HEK293 (cell line): ENCODE data around the gene CDYL2.

Experiments
- CTCF ChIA-PET: fragments of 350-600 bp; formaldehyde crosslinking; extraction: SDS; loops from one replicate; lab custom pipeline; 2021; ENCODE audit warnings: antibody characterized with exemption; lab: Yijun Ruan, JAX
- POLR2A ChIA-PET: fragments of 300-600 bp; formaldehyde crosslinking; extraction: SDS; loops from one replicate; lab custom pipeline; 2020; ENCODE audit warnings: antibody characterized with exemption, inconsistent platforms; lab: Yijun Ruan, JAX
- H3K27ac ChIP-seq: fragments of 200-500 bp; sonication (Bioruptor generic); 2 replicates; pipeline ENCODE4 v1.5.1; 2014; ENCODE audit warnings: low read depth, low read length, control low read depth, inconsistent platforms; ENCODE audit errors: extremely low read depth
- H3K36me3 ChIP-seq, 2 experiments: fragments of 200-500 bp in 1 of 2; sonication (Bioruptor generic) in 1 of 2; 1 replicate in 1 of 2; 2 replicates in 1 of 2; pipeline ENCODE4 v1.5.1; 2014 to 2017; ENCODE audit warnings: inconsistent platforms in 2 of 2, low read length in 2 of 2; ENCODE audit not compliant: control insufficient read depth in 2 of 2, insufficient read depth in 1 of 2
- H3K4me1 ChIP-seq: fragments of 200-500 bp; sonication (Bioruptor generic); 2 replicates; pipeline ENCODE4 v1.5.1; 2014; ENCODE audit warnings: mild to moderate bottlenecking, low read length, inconsistent platforms; ENCODE audit not compliant: control insufficient read depth, insufficient read depth
- H3K4me3 ChIP-seq: 2 replicates; pipeline ENCODE4 v1.5.1; 2011; ENCODE audit warnings: low read depth, mild to moderate bottlenecking, control low read depth, low read length, moderate library complexity
- H3K9me3 ChIP-seq: fragments of 200-500 bp; sonication (Bioruptor generic); 2 replicates; pipeline ENCODE4 v1.5.1; 2014; ENCODE audit warnings: low read depth, low read length, inconsistent platforms; ENCODE audit not compliant: control insufficient read depth, insufficient read depth
- BCL11A ChIP-seq: fragments of 450-650 bp; formaldehyde crosslinking; IDR thresholded peaks from 2 replicates; pipeline ENCODE4 v1.5.1; 2016; ENCODE audit warnings: low read depth, missing biosample characterization, missing genetic modification characterization
- EGR2 ChIP-seq: fragments of 450-650 bp; formaldehyde crosslinking; IDR thresholded peaks from 2 replicates; pipeline ENCODE4 v1.5.1; 2016; ENCODE audit warnings: low read depth, missing biosample characterization, missing genetic modification characterization
- FEZF1 ChIP-seq: fragments of 450-650 bp; formaldehyde crosslinking; IDR thresholded peaks from 2 replicates; pipeline ENCODE4 v1.5.1; 2016; ENCODE audit warnings: missing biosample characterization, missing genetic modification characterization
- GLIS1 ChIP-seq: fragments of 450-650 bp; formaldehyde crosslinking; IDR thresholded peaks from 2 replicates; pipeline ENCODE4 v1.5.1; 2016; ENCODE audit warnings: missing biosample characterization, missing genetic modification characterization
- OVOL3 ChIP-seq: fragments of 450-650 bp; formaldehyde crosslinking; IDR thresholded peaks from 2 replicates; pipeline ENCODE4 v1.5.1; 2016; ENCODE audit warnings: missing biosample characterization, missing genetic modification characterization
- SETDB1 ChIP-seq: IDR thresholded peaks from one replicate; pipeline ENCODE4 v1.6.1; 2017; ENCODE audit warnings: mild to moderate bottlenecking, low read length, moderate library complexity, mixed read lengths; ENCODE audit not compliant: insufficient read length
- ZBTB17 ChIP-seq: fragments of 450-650 bp; formaldehyde crosslinking; IDR thresholded peaks from 2 replicates; pipeline ENCODE4 v1.5.1; 2016; ENCODE audit warnings: missing biosample characterization, missing genetic modification characterization
- ZNF112 ChIP-seq: fragments of 450-650 bp; formaldehyde crosslinking; IDR thresholded peaks from 2 replicates; pipeline ENCODE4 v1.5.0; 2017; ENCODE audit warnings: missing biosample characterization, missing genetic modification characterization
- ZNF184 ChIP-seq: fragments of 450-650 bp; IDR thresholded peaks from 2 replicates; pipeline ENCODE4 v1.5.1; 2018; ENCODE audit warnings: missing biosample characterization, mild to moderate bottlenecking, missing genetic modification characterization
- ZNF335 ChIP-seq: fragments of 450-650 bp; formaldehyde crosslinking; conservative IDR thresholded peaks from 2 replicates; pipeline ENCODE4 v1.5.1; 2016; ENCODE audit warnings: missing biosample characterization, missing genetic modification characterization
- ZNF501 ChIP-seq: fragments of 450-650 bp; formaldehyde crosslinking; IDR thresholded peaks from 2 replicates; pipeline ENCODE4 v1.5.1; 2016; ENCODE audit warnings: missing biosample characterization, missing genetic modification characterization
- ZNF561 ChIP-seq: fragments of 450-650 bp; IDR thresholded peaks from 2 replicates; pipeline ENCODE4 v1.5.1; 2018; ENCODE audit warnings: missing biosample characterization, missing genetic modification characterization, borderline replicate concordance
- ZNF629 ChIP-seq: fragments of 450-650 bp; formaldehyde crosslinking; IDR thresholded peaks from 2 replicates; pipeline ENCODE4 v1.5.1; 2017; ENCODE audit warnings: missing biosample characterization, missing genetic modification characterization
- ZNF777 ChIP-seq: fragments of 450-650 bp; formaldehyde crosslinking; IDR thresholded peaks from 2 replicates; pipeline ENCODE4 v1.5.1; 2017; ENCODE audit warnings: missing biosample characterization, missing genetic modification characterization, borderline replicate concordance
- ZSCAN16 ChIP-seq: fragments of 450-650 bp; formaldehyde crosslinking; IDR thresholded peaks from 2 replicates; pipeline ENCODE4 v1.5.1; 2016; ENCODE audit warnings: missing biosample characterization, missing genetic modification characterization
- ZXDB ChIP-seq: fragments of 450-650 bp; formaldehyde crosslinking; IDR thresholded peaks from 2 replicates; pipeline ENCODE4 v1.5.1; 2016; ENCODE audit warnings: missing biosample characterization, missing genetic modification characterization
- TF ChIP-seq, protein P1 (sequence below): fragments of 450-650 bp; formaldehyde crosslinking; IDR thresholded peaks from 2 replicates; pipeline ENCODE4 v1.5.1; 2017; ENCODE audit warnings: missing biosample characterization, missing genetic modification characterization
- TF ChIP-seq, protein P2 (sequence below): fragments of 450-650 bp; formaldehyde crosslinking; conservative IDR thresholded peaks from 2 replicates; pipeline ENCODE4 v1.5.1; 2016; ENCODE audit warnings: low read depth, missing biosample characterization, missing genetic modification characterization
- TF ChIP-seq, protein P3 (sequence below): fragments of 450-650 bp; formaldehyde crosslinking; IDR thresholded peaks from 2 replicates; pipeline ENCODE4 v1.5.1; 2016; ENCODE audit warnings: missing biosample characterization, missing genetic modification characterization
- TF ChIP-seq, protein P4 (sequence below): fragments of 450-650 bp; formaldehyde crosslinking; IDR thresholded peaks from 2 replicates; pipeline ENCODE4 v1.5.1; 2016; ENCODE audit warnings: missing biosample characterization, missing genetic modification characterization
- TF ChIP-seq, protein P5 (sequence below): fragments of 450-650 bp; formaldehyde crosslinking; IDR thresholded peaks from 2 replicates; pipeline ENCODE4 v1.5.1; 2017; ENCODE audit warnings: missing biosample characterization, missing genetic modification characterization

CDYL2 gene

DNA sequence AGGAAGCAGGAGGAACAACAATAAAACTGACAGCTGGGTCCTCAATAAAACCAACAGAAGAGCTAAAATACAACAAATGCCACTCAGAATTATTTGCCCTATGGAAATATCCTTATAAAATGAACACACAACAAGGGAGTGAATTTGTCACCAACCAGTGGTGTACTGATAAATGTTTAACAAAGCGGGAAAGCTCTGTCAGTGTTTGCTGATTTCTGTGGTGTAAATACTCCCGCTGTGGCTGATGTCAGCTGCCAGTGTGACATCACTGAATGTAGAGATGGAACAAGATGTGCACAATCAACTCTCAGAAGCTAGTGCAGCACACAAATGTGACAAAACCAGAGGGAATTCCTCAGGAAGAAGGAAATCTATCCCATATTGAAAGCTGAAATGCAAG lies 51.9 kb downstream of the CDYL2 start:
- ChIA-PET POLR2A (no interaction called here), CTCF (no interaction called here)
- TF ChIP-seq SETDB1 (peak; percentile 20), ZNF112 (tag by site-specific recombination) (peak; percentile 96), ZXDB (tag by site-specific recombination) (0 out of 2 replicates have a peak, but pooled peaks have one; percentile 27), ZNF629 (peak; percentile 58), OVOL3 (no peak), FEZF1 (tag by site-specific recombination) (peak; percentile 43; the same call in 1 of the 2 replicates)
- TF ChIP-seq, protein P1, sequence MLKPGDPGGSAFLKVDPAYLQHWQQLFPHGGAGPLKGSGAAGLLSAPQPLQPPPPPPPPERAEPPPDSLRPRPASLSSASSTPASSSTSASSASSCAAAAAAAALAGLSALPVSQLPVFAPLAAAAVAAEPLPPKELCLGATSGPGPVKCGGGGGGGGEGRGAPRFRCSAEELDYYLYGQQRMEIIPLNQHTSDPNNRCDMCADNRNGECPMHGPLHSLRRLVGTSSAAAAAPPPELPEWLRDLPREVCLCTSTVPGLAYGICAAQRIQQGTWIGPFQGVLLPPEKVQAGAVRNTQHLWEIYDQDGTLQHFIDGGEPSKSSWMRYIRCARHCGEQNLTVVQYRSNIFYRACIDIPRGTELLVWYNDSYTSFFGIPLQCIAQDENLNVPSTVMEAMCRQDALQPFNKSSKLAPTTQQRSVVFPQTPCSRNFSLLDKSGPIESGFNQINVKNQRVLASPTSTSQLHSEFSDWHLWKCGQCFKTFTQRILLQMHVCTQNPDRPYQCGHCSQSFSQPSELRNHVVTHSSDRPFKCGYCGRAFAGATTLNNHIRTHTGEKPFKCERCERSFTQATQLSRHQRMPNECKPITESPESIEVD (tag by site-specific recombination) = peak; percentile 3; the same call in 1 of the 2 replicates
- TF ChIP-seq, protein P2, sequence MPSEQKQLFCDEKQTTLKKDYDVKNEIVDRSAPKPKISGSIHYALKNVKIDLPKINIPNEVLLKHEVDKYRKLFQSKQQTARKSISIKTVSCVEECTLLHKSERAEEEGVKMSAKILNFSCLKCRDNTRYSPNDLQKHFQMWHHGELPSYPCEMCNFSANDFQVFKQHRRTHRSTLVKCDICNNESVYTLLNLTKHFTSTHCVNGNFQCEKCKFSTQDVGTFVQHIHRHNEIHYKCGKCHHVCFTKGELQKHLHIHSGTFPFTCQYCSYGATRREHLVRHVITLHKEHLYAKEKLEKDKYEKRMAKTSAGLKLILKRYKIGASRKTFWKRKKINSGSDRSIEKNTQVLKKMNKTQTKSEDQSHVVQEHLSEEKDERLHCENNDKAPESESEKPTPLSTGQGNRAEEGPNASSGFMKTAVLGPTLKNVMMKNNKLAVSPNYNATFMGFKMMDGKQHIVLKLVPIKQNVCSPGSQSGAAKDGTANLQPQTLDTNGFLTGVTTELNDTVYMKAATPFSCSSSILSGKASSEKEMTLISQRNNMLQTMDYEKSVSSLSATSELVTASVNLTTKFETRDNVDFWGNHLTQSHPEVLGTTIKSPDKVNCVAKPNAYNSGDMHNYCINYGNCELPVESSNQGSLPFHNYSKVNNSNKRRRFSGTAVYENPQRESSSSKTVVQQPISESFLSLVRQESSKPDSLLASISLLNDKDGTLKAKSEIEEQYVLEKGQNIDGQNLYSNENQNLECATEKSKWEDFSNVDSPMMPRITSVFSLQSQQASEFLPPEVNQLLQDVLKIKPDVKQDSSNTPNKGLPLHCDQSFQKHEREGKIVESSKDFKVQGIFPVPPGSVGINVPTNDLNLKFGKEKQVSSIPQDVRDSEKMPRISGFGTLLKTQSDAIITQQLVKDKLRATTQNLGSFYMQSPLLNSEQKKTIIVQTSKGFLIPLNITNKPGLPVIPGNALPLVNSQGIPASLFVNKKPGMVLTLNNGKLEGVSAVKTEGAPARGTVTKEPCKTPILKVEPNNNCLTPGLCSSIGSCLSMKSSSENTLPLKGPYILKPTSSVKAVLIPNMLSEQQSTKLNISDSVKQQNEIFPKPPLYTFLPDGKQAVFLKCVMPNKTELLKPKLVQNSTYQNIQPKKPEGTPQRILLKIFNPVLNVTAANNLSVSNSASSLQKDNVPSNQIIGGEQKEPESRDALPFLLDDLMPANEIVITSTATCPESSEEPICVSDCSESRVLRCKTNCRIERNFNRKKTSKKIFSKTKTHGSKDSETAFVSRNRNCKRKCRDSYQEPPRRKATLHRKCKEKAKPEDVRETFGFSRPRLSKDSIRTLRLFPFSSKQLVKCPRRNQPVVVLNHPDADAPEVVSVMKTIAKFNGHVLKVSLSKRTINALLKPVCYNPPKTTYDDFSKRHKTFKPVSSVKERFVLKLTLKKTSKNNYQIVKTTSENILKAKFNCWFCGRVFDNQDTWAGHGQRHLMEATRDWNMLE = no peak
- Histone ChIP-seq H3K4me3 (no peak overlapping the region), H3K4me1 (peaks cover 8% of the 10 kb centered on the region), H3K9me3 (no peaks in the 10 kb centered on the region), H3K27ac (no peak overlapping the region), H3K36me3 (no peaks in the 10 kb centered on the region)

DNA sequence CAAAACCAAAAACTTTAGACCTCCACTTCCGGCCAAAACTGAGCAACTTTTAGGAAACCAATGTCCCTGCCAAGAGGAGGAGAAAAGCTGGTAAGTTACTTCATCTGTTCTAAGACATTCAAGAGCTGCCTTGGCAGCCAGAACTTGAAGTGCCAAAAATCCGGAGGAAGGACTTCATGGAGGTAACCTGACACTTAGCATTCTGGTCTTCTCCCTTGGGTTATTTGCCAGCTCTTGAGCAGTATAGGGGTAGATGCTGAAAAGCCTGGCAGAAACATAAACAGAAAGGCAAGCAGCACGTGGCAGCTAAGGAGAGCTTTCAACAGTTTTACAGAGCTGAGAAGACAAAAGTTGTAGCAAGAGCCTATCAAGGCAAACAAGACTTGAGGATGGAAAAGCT lies 53.2 kb downstream of the CDYL2 start:
- CTCF ChIA-PET = interaction anchor here (0.9 kb wide), 1 partner anchor 26 kb away, joined by 3 read pairs; no protein-coding TSS in a partner anchor
- Histone ChIP-seq H3K27ac (no peak overlapping the region), H3K4me1 (peaks cover 8% of the 10 kb centered on the region), H3K36me3 (no peaks in the 10 kb centered on the region), H3K9me3 (no peaks in the 10 kb centered on the region), H3K4me3 (no peak overlapping the region)
- POLR2A ChIA-PET = no interaction called here
- TF ChIP-seq ZXDB (tag by site-specific recombination) (peak; percentile 39; the same call in 1 of the 2 replicates), GLIS1 (tag by site-specific recombination) (no peak), ZNF777 (no peak), ZNF561 (tag by site-specific recombination) (0 out of 2 replicates have a peak, but pooled peaks have one; percentile 42), FEZF1 (tag by site-specific recombination) (peak; percentile 82), ZSCAN16 (tag by site-specific recombination) (no peak), ZNF501 (tag by site-specific recombination) (no peak), BCL11A (tag by site-specific recombination) (no peak), EGR2 (tag by site-specific recombination) (no peak), ZBTB17 (peak; percentile 36; the same call in 1 of the 2 replicates), ZNF335 (peak; percentile 47), ZNF184 (tag by site-specific recombination) (no peak)
- TF ChIP-seq, protein P3, sequence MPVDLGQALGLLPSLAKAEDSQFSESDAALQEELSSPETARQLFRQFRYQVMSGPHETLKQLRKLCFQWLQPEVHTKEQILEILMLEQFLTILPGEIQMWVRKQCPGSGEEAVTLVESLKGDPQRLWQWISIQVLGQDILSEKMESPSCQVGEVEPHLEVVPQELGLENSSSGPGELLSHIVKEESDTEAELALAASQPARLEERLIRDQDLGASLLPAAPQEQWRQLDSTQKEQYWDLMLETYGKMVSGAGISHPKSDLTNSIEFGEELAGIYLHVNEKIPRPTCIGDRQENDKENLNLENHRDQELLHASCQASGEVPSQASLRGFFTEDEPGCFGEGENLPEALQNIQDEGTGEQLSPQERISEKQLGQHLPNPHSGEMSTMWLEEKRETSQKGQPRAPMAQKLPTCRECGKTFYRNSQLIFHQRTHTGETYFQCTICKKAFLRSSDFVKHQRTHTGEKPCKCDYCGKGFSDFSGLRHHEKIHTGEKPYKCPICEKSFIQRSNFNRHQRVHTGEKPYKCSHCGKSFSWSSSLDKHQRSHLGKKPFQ (tag by site-specific recombination) = no peak
- TF ChIP-seq, protein P4, sequence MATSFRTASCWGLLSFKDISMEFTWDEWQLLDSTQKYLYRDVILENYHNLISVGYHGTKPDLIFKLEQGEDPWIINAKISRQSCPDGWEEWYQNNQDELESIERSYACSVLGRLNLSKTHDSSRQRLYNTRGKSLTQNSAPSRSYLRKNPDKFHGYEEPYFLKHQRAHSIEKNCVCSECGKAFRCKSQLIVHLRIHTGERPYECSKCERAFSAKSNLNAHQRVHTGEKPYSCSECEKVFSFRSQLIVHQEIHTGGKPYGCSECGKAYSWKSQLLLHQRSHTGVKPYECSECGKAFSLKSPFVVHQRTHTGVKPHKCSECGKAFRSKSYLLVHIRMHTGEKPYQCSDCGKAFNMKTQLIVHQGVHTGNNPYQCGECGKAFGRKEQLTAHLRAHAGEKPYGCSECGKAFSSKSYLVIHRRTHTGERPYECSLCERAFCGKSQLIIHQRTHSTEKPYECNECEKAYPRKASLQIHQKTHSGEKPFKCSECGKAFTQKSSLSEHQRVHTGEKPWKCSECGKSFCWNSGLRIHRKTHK (tag by site-specific recombination) = no peak
- TF ChIP-seq, protein P5, sequence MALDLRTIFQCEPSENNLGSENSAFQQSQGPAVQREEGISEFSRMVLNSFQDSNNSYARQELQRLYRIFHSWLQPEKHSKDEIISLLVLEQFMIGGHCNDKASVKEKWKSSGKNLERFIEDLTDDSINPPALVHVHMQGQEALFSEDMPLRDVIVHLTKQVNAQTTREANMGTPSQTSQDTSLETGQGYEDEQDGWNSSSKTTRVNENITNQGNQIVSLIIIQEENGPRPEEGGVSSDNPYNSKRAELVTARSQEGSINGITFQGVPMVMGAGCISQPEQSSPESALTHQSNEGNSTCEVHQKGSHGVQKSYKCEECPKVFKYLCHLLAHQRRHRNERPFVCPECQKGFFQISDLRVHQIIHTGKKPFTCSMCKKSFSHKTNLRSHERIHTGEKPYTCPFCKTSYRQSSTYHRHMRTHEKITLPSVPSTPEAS (tag by site-specific recombination) = no peak
